Prostate gland (tissue), 2 donors: ENCODE results near the gene SLC38A3. TPM values are rescaled to one million over a fixed set of nuclear protein-coding genes. Genes with fewer than 3 reads are reported as not detected.

ENCODE experiments used
- DNase-seq: peaks from one replicate; pipeline ENCODE4 v3.0.0-alpha.2; 2019; ENCODE audit warnings: low spot score
- H3K27ac ChIP-seq, 2 donors: fragments of 200-600 bp; sonication (generic); 2 replicates each; pipeline ENCODE4 v1.5.1; 2017 to 2019
- H3K27me3 ChIP-seq: fragments of 200-600 bp; sonication (generic); replicated peaks from 2 replicates; pipeline ENCODE4 v1.5.1; 2019; ENCODE audit not compliant: insufficient read depth
- H3K36me3 ChIP-seq, 2 donors: fragments of 200-600 bp; sonication (generic); 1 replicate in 1 of 2; 2 replicates in 1 of 2; pipeline versions ENCODE4 v1.5.1 to v1.8.1; 2017 to 2019
- H3K4me1 ChIP-seq: fragments of 200-600 bp; sonication (generic); replicated peaks from 2 replicates; pipeline ENCODE4 v1.5.1; 2019
- H3K4me3 ChIP-seq, 2 donors: fragments of 200-600 bp; sonication (generic); 2 replicates each; pipeline ENCODE4 v1.5.1; 2017 to 2019
- H3K9me3 ChIP-seq: fragments of 200-600 bp; sonication (generic); 2 replicates; pipeline ENCODE4 v1.5.1; 2017
- CTCF ChIP-seq, 4 experiments: fragments of 200-600 bp in 2 of 4; fragments of 450-650 bp in 2 of 4; sonication (generic) in 2 of 4; IDR thresholded peaks; 1 replicate in 3 of 4; 2 replicates in 1 of 4; pipeline ENCODE4 v1.5.1; 2016 to 2019; ENCODE audit warnings: antibody characterized with exemption in 4 of 4, mild to moderate bottlenecking in 2 of 4, moderate library complexity in 2 of 4
- POLR2A ChIP-seq: fragments of 450-650 bp; IDR thresholded peaks from one replicate; pipeline ENCODE4 v1.6.1; 2016; ENCODE audit warnings: antibody characterized with exemption, mild to moderate bottlenecking
- POLR2AphosphoS5 ChIP-seq: sonication (generic); formaldehyde crosslinking; IDR thresholded peaks from one replicate; pipeline ENCODE4 v1.6.1; 2017; ENCODE audit warnings: antibody characterized with exemption
- WGBS: methylation state at CpG from one replicate; pipeline ENCODE4 v1.1.5; 2018; 5-methylcytosine and 5-hydroxymethylcytosine counted together
- intact Hi-C: fragments of 100-400 bp; cut with DNase I; formaldehyde crosslinking; loops from one replicate; pipeline ENCODE4 v1.14.2; 2022
- total RNA-seq, 2 donors: library from RNA; depleted of rRNA; stranded (reverse); fragments of >200 nt; gene quantifications; one replicate each; pipeline ENCODE4 v1.1.0, GENCODE V29; 2016

The SLC38A3 gene
- total RNA-seq, 2 donors from 2014 or later, result 0.41 to 4.0 TPM

DNA sequence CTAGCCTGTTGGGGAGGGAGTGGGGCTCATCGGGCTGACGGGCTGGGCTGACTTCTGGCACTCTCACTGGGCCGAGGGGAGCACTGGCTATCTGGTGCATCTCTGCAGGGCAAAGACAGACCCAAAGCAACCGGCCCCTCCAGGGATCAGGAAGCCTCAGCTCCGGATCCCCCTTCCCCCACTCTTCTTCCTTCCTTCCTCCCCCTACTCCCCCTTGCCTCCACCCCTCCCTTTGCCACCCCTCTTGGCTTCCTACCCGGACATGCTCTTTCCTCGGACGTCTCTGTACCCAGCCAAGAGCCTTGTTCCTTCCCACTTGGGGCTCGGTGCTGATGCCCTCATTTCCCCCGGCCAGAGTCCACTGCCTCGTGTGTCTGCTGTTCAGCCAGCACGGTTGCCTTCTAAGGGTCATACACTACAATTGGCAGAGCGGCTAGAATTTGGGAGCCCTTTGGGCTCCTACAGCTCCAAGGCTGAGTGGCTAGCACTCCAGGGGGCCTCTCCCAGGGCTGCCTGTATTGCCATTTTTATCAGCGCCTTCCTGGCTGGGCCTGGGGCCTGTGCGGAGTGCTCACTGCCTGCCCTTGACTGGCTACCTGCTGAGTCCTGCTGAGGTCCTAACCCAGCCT lies 39.0 kb upstream of the SLC38A3 start:
- no peaks in the 10 kb centered on the region for H3K9me3 ChIP-seq
- no peaks in the 10 kb centered on the region for H3K27me3 ChIP-seq
- peak overlapping the region; percentile 75 to 83 for H3K27ac ChIP-seq
- no peak for TF ChIP-seq CTCF (IDR thresholded peaks at IDR 0.05)
- TF ChIP-seq POLR2AphosphoS5, result no peak
- no peak for TF ChIP-seq POLR2A
- WGBS, result 20% methylated on average over 15 of the region's 15 CpGs
- intact Hi-C loops, result no loop called here
- DNase-seq, result no peak
- H3K4me1 ChIP-seq, result peaks cover 42% of the 10 kb centered on the region
- no peaks in the 10 kb centered on the region for H3K36me3 ChIP-seq
- no peak overlapping the region for H3K4me3 ChIP-seq

- H3K9me3 ChIP-seq, result no peaks in the 10 kb centered on the region
- no peaks in the 10 kb centered on the region for H3K36me3 ChIP-seq
- TF ChIP-seq POLR2A, result no peak
- H3K27me3 ChIP-seq, result no peaks in the 10 kb centered on the region
- H3K27ac ChIP-seq, result peak overlapping the region; percentile 75 to 83
- DNase-seq, result no peak
- 28% methylated on average over 6 of the region's 6 CpGs for WGBS
- peaks cover 42% of the 10 kb centered on the region for H3K4me1 ChIP-seq
- H3K4me3 ChIP-seq, result no peak overlapping the region
- intact Hi-C loops, result no loop called here
Observed at GRCh38 chr3:50166620-50167019, 38.5 kb upstream of the SLC38A3 start.

DNA sequence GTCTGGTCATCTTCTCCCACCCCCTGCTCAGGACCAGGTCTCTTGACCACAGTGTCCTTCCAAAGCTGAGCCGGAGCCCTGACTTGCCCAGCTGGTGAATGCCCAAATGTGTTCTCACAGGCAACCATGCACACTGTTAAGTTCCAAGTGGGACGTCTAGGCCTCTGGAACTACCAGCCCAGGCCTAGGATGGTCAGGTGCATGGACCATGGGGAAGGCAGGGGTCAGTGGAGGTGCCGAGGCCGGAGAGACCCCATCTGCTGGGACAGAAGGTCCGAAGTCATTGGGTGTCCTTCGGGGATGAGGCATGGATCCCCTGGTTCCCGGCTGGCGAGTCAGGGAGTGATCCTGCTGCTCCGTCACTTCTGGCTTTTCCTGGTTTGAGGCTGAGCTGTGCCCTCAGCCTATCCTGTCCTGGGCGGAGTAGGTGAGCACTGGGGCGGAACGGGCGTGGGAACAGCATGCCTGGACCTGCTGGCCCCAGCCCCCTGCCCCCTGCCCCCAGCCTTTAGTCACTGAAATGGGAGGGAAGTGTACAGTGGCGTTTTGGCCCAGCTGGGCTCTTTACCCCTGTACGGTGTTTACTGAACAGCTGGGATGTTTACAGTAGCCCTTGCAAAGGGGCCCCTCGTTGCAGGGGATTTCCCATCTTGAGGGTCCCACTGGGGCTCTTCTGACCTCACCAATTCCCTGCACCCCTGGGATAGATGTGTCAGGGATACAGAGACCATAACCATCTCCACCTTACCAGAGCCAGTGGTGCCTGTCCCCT lies 37.8 kb upstream of the SLC38A3 start:
- Histone ChIP-seq H3K36me3 (no peaks in the 10 kb centered on the region), H3K27ac (peak overlapping the region; percentile 66 to 83), H3K4me1 (peaks cover 47% of the 10 kb centered on the region), H3K27me3 (no peaks in the 10 kb centered on the region), H3K4me3 (no peak overlapping the region), H3K9me3 (no peaks in the 10 kb centered on the region)
- WGBS, result 41% methylated on average over 16 of the region's 16 CpGs
- intact Hi-C loops, result no loop called here
- no peak for DNase-seq
- TF ChIP-seq CTCF (IDR thresholded peaks at IDR 0.05) (no peak), POLR2AphosphoS5 (no peak), POLR2A (no peak)

- no peak for DNase-seq
- no peak for TF ChIP-seq POLR2AphosphoS5
- TF ChIP-seq CTCF (IDR thresholded peaks at IDR 0.05), result no peak
- TF ChIP-seq POLR2A, result no peak
- no peaks in the 10 kb centered on the region for H3K36me3 ChIP-seq
- intact Hi-C loops, result no loop called here
- H3K9me3 ChIP-seq, result no peaks in the 10 kb centered on the region
- WGBS, result 84% methylated on average over 7 of the region's 7 CpGs
- H3K27me3 ChIP-seq, result no peaks in the 10 kb centered on the region
- peak overlapping the region; percentile 66 to 83 for H3K27ac ChIP-seq
- no peak overlapping the region for H3K4me3 ChIP-seq
- peaks cover 47% of the 10 kb centered on the region for H3K4me1 ChIP-seq
Observed at GRCh38 chr3:50167841-50168209, 37.2 kb upstream of the SLC38A3 start.

DNA sequence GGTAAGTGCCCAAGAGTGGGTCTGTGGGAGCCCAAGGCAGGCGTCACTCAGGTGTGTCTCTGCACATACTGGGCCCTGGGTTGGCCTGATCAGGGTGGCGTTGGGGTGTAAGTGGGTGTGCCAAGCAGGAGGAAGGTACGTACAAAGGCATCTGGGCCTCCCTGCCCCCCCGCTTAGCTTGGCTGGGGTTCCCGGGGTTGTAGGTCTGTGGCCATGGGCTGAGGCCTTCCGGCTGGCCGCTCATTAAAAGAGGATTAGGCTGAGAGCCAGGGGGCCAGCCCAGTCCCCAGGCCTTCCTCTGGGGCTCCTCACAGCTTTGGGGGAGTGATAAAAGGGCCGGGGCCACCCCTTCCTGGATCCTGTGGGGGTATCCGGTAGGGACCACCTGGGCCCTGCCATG lies 36.7 kb upstream of the SLC38A3 start:
- Histone ChIP-seq H3K4me1 (peaks cover 47% of the 10 kb centered on the region), H3K36me3 (no peaks in the 10 kb centered on the region), H3K4me3 (no peak overlapping the region), H3K27ac (peak overlapping the region; percentile 46 to 83), H3K9me3 (no peaks in the 10 kb centered on the region), H3K27me3 (no peaks in the 10 kb centered on the region)
- DNase-seq, result no peak
- TF ChIP-seq CTCF (IDR thresholded peaks at IDR 0.05) (no peak), POLR2AphosphoS5 (no peak), POLR2A (no peak)
- intact Hi-C loops, result no loop called here
- 43% methylated on average over 9 of the region's 9 CpGs for WGBS
